A549 (cell line): ENCODE measurements around the gene RGSL1. TPM values are rescaled to one million over a fixed set of nuclear protein-coding genes. Genes with fewer than 3 reads are reported as not detected.

Experiments
- ATAC-seq, 2 experiments: fragments of 200-7000 bp in 1 of 2; fragments of >200 bp in 1 of 2; cut with Nextera tagmentation in 1 of 2; cut with Tn5 transposase in 1 of 2; 3 replicates each; pipeline versions ENCODE4 v1.8.0 to v1.9.1; 2018 to 2020; ENCODE audit warnings: mild to moderate bottlenecking in 1 of 2, moderate library complexity in 1 of 2
- CTCF ChIA-PET: fragments of 300-600 bp; sonication (Branson Sonifier 250); formaldehyde crosslinking; extraction: SDS; loops from one replicate; lab custom pipeline; 2021; ENCODE audit warnings: antibody characterized with exemption, inconsistent platforms; lab: Yijun Ruan, JAX
- POLR2A ChIA-PET: fragments of 350-600 bp; formaldehyde crosslinking; extraction: SDS; loops from one replicate; lab custom pipeline; 2021; ENCODE audit warnings: antibody characterized with exemption, inconsistent platforms; lab: Yijun Ruan, JAX
- DNase-seq, 2 experiments: peaks; one replicate each; pipeline versions ENCODE4 v3.0.0 to v3.0.0-alpha.2; 2011 to 2016; ENCODE audit warnings: low read depth in 1 of 2, low spot score in 1 of 2
- FAIRE-seq: peaks from 2 replicates; lab custom pipeline; 2011; peaks lifted over from hg19 to GRCh38; lab: Jason Lieb, UNC
- H3K27ac ChIP-seq, 2 experiments: fragments of >200 bp; sonication (Bioruptor Twin); formaldehyde crosslinking; 3 replicates each; pipeline ENCODE4 v1.5.1; 2016 to 2017
- H3K4me1 ChIP-seq: fragments of >200 bp; sonication (Bioruptor Twin); formaldehyde crosslinking; 3 replicates; pipeline ENCODE4 v1.6.1; 2016
- H3K4me2 ChIP-seq: fragments of >200 bp; sonication (Bioruptor Twin); formaldehyde crosslinking; 3 replicates; pipeline ENCODE4 v1.6.1; 2016
- H3K4me3 ChIP-seq: fragments of >200 bp; sonication (Bioruptor Twin); formaldehyde crosslinking; 3 replicates; pipeline ENCODE4 v1.5.1; 2016
- H3K9me3 ChIP-seq: fragments of >200 bp; sonication (Bioruptor Twin); formaldehyde crosslinking; 3 replicates; pipeline ENCODE4 v1.6.1; 2016
- ATOH8 ChIP-seq: fragments of 250-450 bp; sonication (Bioruptor Pico); IDR thresholded peaks from 2 replicates; pipeline ENCODE4 v1.5.0; 2020; ENCODE audit warnings: low read depth, mild to moderate bottlenecking, moderate library complexity
- BHLHE40 ChIP-seq: IDR thresholded peaks from 2 replicates; pipeline ENCODE4 v1.6.1; 2012; ENCODE audit warnings: low read depth, low read length, inconsistent platforms
- CBX8 ChIP-seq: fragments of 200-600 bp; sonication (generic); IDR thresholded peaks from 2 replicates; pipeline ENCODE4 v1.6.1; 2016
- ELK1 ChIP-seq: fragments of 150-350 bp; IDR thresholded peaks from 2 replicates; pipeline ENCODE4 v1.6.1; 2014; ENCODE audit warnings: low read depth, mild to moderate bottlenecking, low read length
- FOSB ChIP-seq: fragments of 250-450 bp; sonication (Bioruptor Pico); IDR thresholded peaks from 2 replicates; pipeline ENCODE4 v1.5.0; 2020; ENCODE audit warnings: mild to moderate bottlenecking, moderate library complexity
- FOXS1 ChIP-seq: fragments of 250-450 bp; sonication (Bioruptor Pico); IDR thresholded peaks from 2 replicates; pipeline ENCODE4 v1.5.0; 2020; ENCODE audit warnings: mild to moderate bottlenecking, moderate library complexity
- HOXB13 ChIP-seq: fragments of 250-450 bp; sonication (Bioruptor Pico); IDR thresholded peaks from 2 replicates; pipeline ENCODE4 v1.5.0; 2020; ENCODE audit warnings: low read depth, mild to moderate bottlenecking, moderate library complexity
- KDM1A ChIP-seq: fragments of 200-600 bp; sonication (generic); IDR thresholded peaks from 2 replicates; pipeline ENCODE4 v1.6.1; 2016; ENCODE audit warnings: low read depth, mild to moderate bottlenecking
- MAX ChIP-seq: IDR thresholded peaks from 2 replicates; pipeline ENCODE4 v1.6.1; 2012
- MAZ ChIP-seq: fragments of 150-350 bp; IDR thresholded peaks from 2 replicates; pipeline ENCODE4 v1.6.1; 2014; ENCODE audit warnings: antibody characterized with exemption, low read depth, low read length, borderline replicate concordance
- NFE2L2 ChIP-seq: fragments of 150-350 bp; conservative IDR thresholded peaks from 2 replicates; pipeline ENCODE4 v1.6.1; 2014; ENCODE audit warnings: low read length
- NR3C1 ChIP-seq: fragments of >200 bp; sonication (Bioruptor Twin); formaldehyde crosslinking; IDR thresholded peaks from 3 replicates; pipeline ENCODE4 v1.6.1; 2017
- PBX3 ChIP-seq: IDR thresholded peaks from 2 replicates; pipeline ENCODE4 v1.6.1; 2012
- PHF8 ChIP-seq: fragments of 200-600 bp; sonication (generic); IDR thresholded peaks from 2 replicates; pipeline ENCODE4 v1.6.1; 2016; ENCODE audit warnings: low read depth, mild to moderate bottlenecking, antibody characterized with exemption, moderate library complexity, borderline replicate concordance
- RAD21 ChIP-seq, 2 experiments: fragments of >200 bp in 1 of 2; sonication (Bioruptor Twin) in 1 of 2; formaldehyde crosslinking in 1 of 2; IDR thresholded peaks in 1 of 2; conservative IDR thresholded peaks in 1 of 2; 2 replicates in 1 of 2; 3 replicates in 1 of 2; pipeline ENCODE4 v1.6.1; 2012 to 2018; ENCODE audit warnings: inconsistent platforms in 1 of 2
- RFX5 ChIP-seq: fragments of 450-650 bp; IDR thresholded peaks from 2 replicates; pipeline ENCODE4 v1.7.1; 2014; ENCODE audit warnings: antibody characterized with exemption, mild to moderate bottlenecking, moderate library complexity
- SMC3 ChIP-seq: fragments of >200 bp; sonication (Bioruptor Twin); formaldehyde crosslinking; IDR thresholded peaks from 3 replicates; pipeline ENCODE4 v1.6.1; 2018; ENCODE audit warnings: inconsistent platforms
- USF2 ChIP-seq: fragments of 450-650 bp; IDR thresholded peaks from 2 replicates; pipeline ENCODE4 v1.6.1; 2014; ENCODE audit warnings: antibody characterized with exemption
- ZC3H11A ChIP-seq: fragments of 450-650 bp; IDR thresholded peaks from 2 replicates; pipeline ENCODE4 v1.6.1; 2014; ENCODE audit warnings: antibody characterized with exemption, mild to moderate bottlenecking
- ZFP36 ChIP-seq: fragments of 450-650 bp; IDR thresholded peaks from 2 replicates; pipeline ENCODE4 v1.6.1; 2014; ENCODE audit warnings: borderline replicate concordance; ENCODE audit not compliant: partially characterized antibody
- WGBS: methylation state at CpG from one replicate; pipeline ENCODE4 v1.1.6; 2017; ENCODE audit errors: missing lambda C conversion rate; 5-methylcytosine and 5-hydroxymethylcytosine counted together
- polyA plus RNA-seq, 4 experiments: library from polyadenylated mRNA; depleted of rRNA in 3 of 4; stranded (reverse); fragments of >200 nt; fragmentation: RNase III in 1 of 4; extraction: RNeasy Plus Mini Kit Qiagen cat#74134 plus additional on column Dnase treatment in 1 of 4; gene quantifications; 2 replicates in 3 of 4; 3 replicates in 1 of 4; pipeline ENCODE4 v1.2.3, GENCODE V29; 2011 to 2017

RGSL1 gene
- polyA plus RNA-seq, 2 of the 4 experiments (the other 2 are of a cell fraction) = not detected

- Histone ChIP-seq H3K4me1 (no peaks in the 10 kb centered on the region), H3K27ac (no peak overlapping the region), H3K9me3 (0 out of 3 replicates have a peak, but pooled peaks cover 2% of the 10 kb centered on the region), H3K4me2 (no peak overlapping the region), H3K4me3 (no peak overlapping the region)
- ChIA-PET CTCF (interaction anchor here (1.3 kb wide), 2 partner anchors 8 to 13 kb away, joined by 3 to 14 read pairs; no protein-coding TSS in a partner anchor), POLR2A (no interaction called here)
- DNase-seq (no peak), ATAC-seq (peak in 1 of 2 experiments; percentile 59; a peak in 2 of 6 replicates), FAIRE-seq (no peak)
- no peak for TF ChIP-seq PHF8
- 11% methylated on average over 1 of the region's 1 CpG for WGBS
These were observed 45.2 kb upstream of the RGSL1 start for GRCh38 chr1:182404781-182405180.

GRCh38 chr1:182405578-182405977, 44.4 kb upstream of the RGSL1 start:
- 0 out of 3 replicates have a peak, but pooled peaks cover 2% of the 10 kb centered on the region for H3K9me3 ChIP-seq
- no peak for DNase-seq
- no peak for FAIRE-seq
- no peak overlapping the region for H3K27ac ChIP-seq
- CTCF ChIA-PET = interaction anchor here (1.3 kb wide), 2 partner anchors 9 to 12 kb away, joined by 3 to 14 read pairs; no protein-coding TSS in a partner anchor
- no peaks in the 10 kb centered on the region for H3K4me1 ChIP-seq
- no peak for TF ChIP-seq NR3C1
- TF ChIP-seq SMC3 = no peak
- TF ChIP-seq PHF8 = no peak
- TF ChIP-seq ZC3H11A = no peak
- TF ChIP-seq MAX = no peak
- no peak for TF ChIP-seq PBX3
- TF ChIP-seq USF2 = no peak
- no peak for TF ChIP-seq FOXS1
- no peak for ATAC-seq
- POLR2A ChIA-PET = no interaction called here
- 42% methylated on average over 1 of the region's 1 CpG for whole genome bisulfite sequencing
- no peak overlapping the region for H3K4me2 ChIP-seq
- H3K4me3 ChIP-seq = no peak overlapping the region

- WGBS = 0% methylated on average over 1 of the region's 1 CpG
- DNase-seq (no peak), FAIRE-seq (no peak), ATAC-seq (no peak)
- Histone ChIP-seq H3K9me3 (0 out of 3 replicates have a peak, but pooled peaks cover 2% of the 10 kb centered on the region), H3K4me3 (no peak overlapping the region), H3K4me2 (no peak overlapping the region), H3K27ac (no peak overlapping the region), H3K4me1 (no peaks in the 10 kb centered on the region)
- ChIA-PET CTCF (interaction anchor here (1.3 to 2.9 kb wide), 3 partner anchors 9 to 12 kb away, joined by 3 to 14 read pairs (median 11); no protein-coding TSS in a partner anchor), POLR2A (no interaction called here)
- TF ChIP-seq MAZ (no peak), ATOH8 (CRISPR knock-in tag) (no peak), KDM1A (no peak), BHLHE40 (no peak), HOXB13 (no peak), RAD21 (conservative IDR thresholded peaks at IDR 0.05 in 1 of 2, IDR thresholded peaks at IDR 0.05 in 1 of 2) (no peak), ELK1 (no peak), ZFP36 (no peak), RFX5 (no peak), NFE2L2 (no peak), FOSB (CRISPR knock-in tag) (no peak), CBX8 (no peak)
These were observed 43.9 kb upstream of the RGSL1 start for GRCh38 chr1:182406012-182406411.
